MCF 10A (cell line): ENCODE results near the gene ZSWIM4. TPM values are rescaled to one million over a fixed set of nuclear protein-coding genes. Genes with fewer than 3 reads are reported as not detected.

Source experiments
- BruUV-seq: library from RNA; stranded (reverse); fragments of 400-500 nt; replicated peaks from 2 replicates; lab custom pipeline; 2021; lab: Mats Ljungman, UMichigan
- CTCF ChIA-PET: fragments of 300-600 bp; sonication (Branson Sonifier 250); formaldehyde crosslinking; extraction: SDS; loops from one replicate; lab custom pipeline; 2021; ENCODE audit warnings: antibody characterized with exemption, inconsistent platforms; lab: Yijun Ruan, JAX
- POLR2A ChIA-PET: fragments of 300-600, 350-650 bp; sonication (Branson Sonifier 250); formaldehyde crosslinking; extraction: SDS; loops from one replicate; lab custom pipeline; 2020; ENCODE audit warnings: antibody characterized with exemption, inconsistent platforms; lab: Yijun Ruan, JAX
- DNase-seq: peaks from one replicate; pipeline ENCODE4 v3.0.0-alpha.2; 2018; ENCODE audit not compliant: unreplicated experiment
- H3K27ac Mint-ChIP-seq: one replicate; pipeline ENCODE4 v1.8.0; 2022; ENCODE audit warnings: mild to moderate bottlenecking, low read depth, mixed read lengths; ENCODE audit not compliant: unreplicated experiment
- H3K27me3 Mint-ChIP-seq: one replicate; pipeline ENCODE4 v1.8.0; 2022; ENCODE audit warnings: mixed read lengths; ENCODE audit not compliant: insufficient read depth, unreplicated experiment
- H3K36me3 Mint-ChIP-seq: one replicate; pipeline ENCODE4 v1.8.0; 2022; ENCODE audit warnings: mild to moderate bottlenecking, moderate library complexity, mixed read lengths; ENCODE audit not compliant: insufficient read depth, unreplicated experiment
- H3K4me1 Mint-ChIP-seq: one replicate; pipeline ENCODE4 v1.8.0; 2022; ENCODE audit warnings: mixed read lengths; ENCODE audit not compliant: insufficient read depth, unreplicated experiment
- H3K4me3 Mint-ChIP-seq: one replicate; pipeline ENCODE4 v1.8.0; 2022; ENCODE audit warnings: mild to moderate bottlenecking, moderate library complexity, mixed read lengths; ENCODE audit not compliant: unreplicated experiment
- H3K9me3 Mint-ChIP-seq: one replicate; pipeline ENCODE4 v1.8.0; 2022; ENCODE audit warnings: mixed read lengths; ENCODE audit not compliant: unreplicated experiment
- CTCF ChIP-seq: fragments of 200-600 bp; IDR thresholded peaks from one replicate; pipeline ENCODE4 v1.8.0; 2022; ENCODE audit warnings: antibody characterized with exemption, mild to moderate bottlenecking; ENCODE audit not compliant: unreplicated experiment
- intact Hi-C: fragments of 100-400 bp; cut with micrococcal nuclease; formaldehyde crosslinking; loops from 2 replicates; pipeline ENCODE4 v1.14.1; 2022
- total RNA-seq: library from RNA; stranded (reverse); gene quantifications from 2 replicates; pipeline ENCODE4 v1.2.3, GENCODE V29; 2022

ZSWIM4 gene
- total RNA-seq, 1 experiment from 2014 or later = 9.4 TPM

- Mint-ChIP-seq H3K9me3 (no peaks in the 10 kb centered on the region), H3K4me3 (peak overlapping the region; percentile 96), H3K27ac (peak overlapping the region; percentile 95), H3K4me1 (peaks cover 22% of the 10 kb centered on the region), H3K36me3 (peaks cover 86% of the 10 kb centered on the region), H3K27me3 (no peaks in the 10 kb centered on the region)
- ChIA-PET POLR2A (interaction anchor here (1.0 to 10.5 kb wide), 12 partner anchors 10 to 884 kb away, joined by 3 to 265 read pairs (median 6); partner anchors contain the start of genes ADGRE5, GADD45GIP1, MRI1 and ZSWIM4), CTCF (interaction anchor here (1.1 kb wide), 1 partner anchor 15 kb away, joined by 4 read pairs; no protein-coding TSS in a partner anchor)
- TF ChIP-seq CTCF = no peak
- no peak for DNase-seq
- BruUV-seq = no TSS peak
- intact Hi-C loops = loop anchor here (1.0 kb wide), 1 partner anchor 22 kb away; no protein-coding TSS in a partner anchor
Measured at GRCh38 chr19:13839938-13840304, 44.7 kb downstream of the ZSWIM4 start.

GRCh38 chr19:13840305-13841085 lies 45.3 kb downstream of the ZSWIM4 start:
- peaks cover 82% of the 10 kb centered on the region for H3K36me3 Mint-ChIP-seq
- no TSS peak for BruUV-seq
- ChIA-PET CTCF (interaction anchor here (0.5 to 1.7 kb wide), 3 partner anchors 14 to 676 kb away, joined by 3 to 8 read pairs (median 4); no protein-coding TSS in a partner anchor), POLR2A (interaction anchor here (1.0 to 10.5 kb wide), 14 partner anchors 11 to 1107 kb away, joined by 3 to 265 read pairs (median 6); partner anchors contain the start of genes ADGRE5, C19orf53, GADD45GIP1 and MRI1)
- DNase-seq = peak; percentile 92
- H3K27ac Mint-ChIP-seq = peak overlapping the region; percentile 95
- H3K27me3 Mint-ChIP-seq = no peaks in the 10 kb centered on the region
- no peaks in the 10 kb centered on the region for H3K9me3 Mint-ChIP-seq
- intact Hi-C loops = loop anchor here (1.0 kb wide), 1 partner anchor 22 kb away; no protein-coding TSS in a partner anchor
- H3K4me3 Mint-ChIP-seq = peak overlapping the region; percentile 96
- no peak for TF ChIP-seq CTCF
- H3K4me1 Mint-ChIP-seq = peaks cover 23% of the 10 kb centered on the region

GRCh38 chr19:13841086-13841961 lies 46.1 kb downstream of the ZSWIM4 start:
- ChIA-PET CTCF (interaction anchor here (0.5 to 1.7 kb wide), 5 partner anchors 13 to 675 kb away, joined by 3 to 8 read pairs (median 4); no protein-coding TSS in a partner anchor), POLR2A (interaction anchor here (0.7 to 10.5 kb wide), 15 partner anchors 11 to 1108 kb away, joined by 3 to 265 read pairs (median 5); partner anchors contain the start of genes ADGRE5, C19orf53, GADD45GIP1 and MRI1)
- BruUV-seq = TSS peak; percentile 67
- H3K4me3 Mint-ChIP-seq = peak overlapping the region; percentile 96
- DNase-seq = peak; percentile 91
- H3K9me3 Mint-ChIP-seq = no peaks in the 10 kb centered on the region
- no peak for TF ChIP-seq CTCF
- peaks cover 28% of the 10 kb centered on the region for H3K4me1 Mint-ChIP-seq
- intact Hi-C loops = no loop called here
- H3K27ac Mint-ChIP-seq = peak overlapping the region; percentile 95
- H3K27me3 Mint-ChIP-seq = no peaks in the 10 kb centered on the region
- peaks cover 78% of the 10 kb centered on the region for H3K36me3 Mint-ChIP-seq
